ENCODE results near the gene TFAP2C. TPM values are rescaled to one million over a fixed set of nuclear protein-coding genes. Genes with fewer than 3 reads are reported as not detected.

The TFAP2C gene
- polyA plus RNA-seq, 1 experiment: 0.07 TPM

GRCh38 chr20:56587307-56588041, 41.6 kb upstream of the TFAP2C start:
- POLR2A ChIA-PET: no interaction called here

GRCh38 chr20:56588996-56589395, 40.1 kb upstream of the TFAP2C start:
- TF ChIP-seq CTCF (IDR thresholded peaks at IDR 0.05; ENCODE audit: low read depth, low read length): no peak
- ChIA-PET POLR2A (no interaction called here), CTCF (no interaction called here)
- Histone ChIP-seq H3K27me3 (ENCODE audit: control insufficient read depth, insufficient read depth, low read length) (no peaks in the 10 kb centered on the region), H3K4me3 (ENCODE audit: low read depth, low read length) (no peak overlapping the region), H3K9me3 (ENCODE audit: control insufficient read depth, insufficient read depth, low read length) (no peaks in the 10 kb centered on the region), H3K27ac (ENCODE audit: low read depth, low read length) (no peak overlapping the region)
- no peak for DNase-seq (ENCODE audit: low read depth, low spot score)

More at GRCh38 chr20:56587307-56588041, 41.6 kb upstream of the TFAP2C start:
- CTCF ChIA-PET: interaction anchor here (1.1 kb wide), 1 partner anchor 37 kb away, joined by 3 read pairs; no protein-coding TSS in a partner anchor
- no peak for DNase-seq (ENCODE audit: low read depth, low spot score)
- Histone ChIP-seq H3K27ac (ENCODE audit: low read depth, low read length) (no peak overlapping the region), H3K9me3 (ENCODE audit: control insufficient read depth, insufficient read depth, low read length) (no peaks in the 10 kb centered on the region), H3K4me3 (ENCODE audit: low read depth, low read length) (no peak overlapping the region), H3K27me3 (ENCODE audit: control insufficient read depth, insufficient read depth, low read length) (no peaks in the 10 kb centered on the region)
- TF ChIP-seq CTCF (IDR thresholded peaks at IDR 0.05; ENCODE audit: low read depth, low read length): no peak

GRCh38 chr20:56589633-56590032, 39.5 kb upstream of the TFAP2C start:
- POLR2A ChIA-PET: no interaction called here
- CTCF ChIA-PET: no interaction called here
- no peaks in the 10 kb centered on the region for H3K9me3 ChIP-seq (ENCODE audit: control insufficient read depth, insufficient read depth, low read length)

GRCh38 chr20:56590888-56591287, 38.2 kb upstream of the TFAP2C start:
- no peak for TF ChIP-seq CTCF (IDR thresholded peaks at IDR 0.05; ENCODE audit: low read depth, low read length)
- no peaks in the 10 kb centered on the region for H3K27me3 ChIP-seq (ENCODE audit: control insufficient read depth, insufficient read depth, low read length)
- H3K27ac ChIP-seq (ENCODE audit: low read depth, low read length): no peak overlapping the region
- POLR2A ChIA-PET: no interaction called here
- DNase-seq (ENCODE audit: low read depth, low spot score): no peak
- H3K4me3 ChIP-seq (ENCODE audit: low read depth, low read length): no peak overlapping the region
- H3K9me3 ChIP-seq (ENCODE audit: control insufficient read depth, insufficient read depth, low read length): no peaks in the 10 kb centered on the region
- CTCF ChIA-PET: no interaction called here

More at GRCh38 chr20:56589633-56590032, 39.5 kb upstream of the TFAP2C start:
- no peak for DNase-seq (ENCODE audit: low read depth, low spot score)
- H3K4me3 ChIP-seq (ENCODE audit: low read depth, low read length): no peak overlapping the region
- H3K27me3 ChIP-seq (ENCODE audit: control insufficient read depth, insufficient read depth, low read length): no peaks in the 10 kb centered on the region
- H3K27ac ChIP-seq (ENCODE audit: low read depth, low read length): no peak overlapping the region
- TF ChIP-seq CTCF (IDR thresholded peaks at IDR 0.05; ENCODE audit: low read depth, low read length): no peak

GRCh38 chr20:56592211-56592610, 36.9 kb upstream of the TFAP2C start:
- Histone ChIP-seq H3K4me3 (ENCODE audit: low read depth, low read length) (no peak overlapping the region), H3K9me3 (ENCODE audit: control insufficient read depth, insufficient read depth, low read length) (no peaks in the 10 kb centered on the region), H3K27me3 (ENCODE audit: control insufficient read depth, insufficient read depth, low read length) (no peaks in the 10 kb centered on the region), H3K27ac (ENCODE audit: low read depth, low read length) (no peak overlapping the region)
- no peak for TF ChIP-seq CTCF (IDR thresholded peaks at IDR 0.05; ENCODE audit: low read depth, low read length)
- POLR2A ChIA-PET: no interaction called here
- CTCF ChIA-PET: no interaction called here
- DNase-seq (ENCODE audit: low read depth, low spot score): no peak

Data from AG04450 (cell line).